NCI-H2081 (cell line): ENCODE data around the gene RNU6-1.

Experiments used
- DNase-seq, 2 experiments: peaks; one replicate each; lab custom pipeline; 2025; lab: John Stamatoyannopoulos, UW

RNU6-1 gene

GRCh38 chr15:67820992-67821783 is 18.7 kb downstream of the RNU6-1 start:
- no peak for DNase-seq

- no peak for DNase-seq
These were observed 19.5 kb downstream of the RNU6-1 start for GRCh38 chr15:67820122-67820991.

GRCh38 chr15:67819636-67820035 is 20.2 kb downstream of the RNU6-1 start:
- DNase-seq, result no peak

GRCh38 chr15:67818464-67818863 is 21.4 kb downstream of the RNU6-1 start:
- DNase-seq, result no peak

GRCh38 chr15:67816668-67817067 is 23.2 kb downstream of the RNU6-1 start:
- DNase-seq, result no peak

GRCh38 chr15:67815036-67815592 is 24.7 kb downstream of the RNU6-1 start:
- no peak for DNase-seq

- DNase-seq, result no peak
These were observed 26.7 kb downstream of the RNU6-1 start for GRCh38 chr15:67813104-67813634.

GRCh38 chr15:67812241-67812644 is 27.6 kb downstream of the RNU6-1 start:
- no peak for DNase-seq

GRCh38 chr15:67809866-67810265 is 30.0 kb downstream of the RNU6-1 start:
- DNase-seq, result no peak

- no peak for DNase-seq
These were observed 30.4 kb downstream of the RNU6-1 start for GRCh38 chr15:67809441-67809840.

- DNase-seq, result no peak
These were observed 31.0 kb downstream of the RNU6-1 start for GRCh38 chr15:67808821-67809220.

- no peak for DNase-seq
These were observed 32.0 kb downstream of the RNU6-1 start for GRCh38 chr15:67807836-67808235.

- DNase-seq, result no peak
These were observed 32.7 kb downstream of the RNU6-1 start for GRCh38 chr15:67807141-67807540.

GRCh38 chr15:67806536-67806935 is 33.3 kb downstream of the RNU6-1 start:
- no peak for DNase-seq

GRCh38 chr15:67805666-67806516 is 34.0 kb downstream of the RNU6-1 start:
- peak; percentile 42 to 72 for DNase-seq

GRCh38 chr15:67805008-67805665 is 34.7 kb downstream of the RNU6-1 start:
- no peak for DNase-seq

- DNase-seq, result no peak
These were observed 35.6 kb downstream of the RNU6-1 start for GRCh38 chr15:67803996-67804843.

GRCh38 chr15:67803299-67803698 is 36.5 kb downstream of the RNU6-1 start:
- no peak for DNase-seq

GRCh38 chr15:67801926-67802914 is 37.6 kb downstream of the RNU6-1 start:
- no peak for DNase-seq
